WTC11 (cell line): ENCODE results near the gene CNOT6. TPM values are rescaled to one million over a fixed set of nuclear protein-coding genes. Genes with fewer than 3 reads are reported as not detected.

ENCODE experiments used
- ATAC-seq: fragments of 200-7000 bp; cut with Tn5 transposase; 2 replicates; pipeline ENCODE4 v1.10.0; 2021; ENCODE audit warnings: mild to moderate bottlenecking, moderate library complexity
- CTCF ChIA-PET: fragments of 300-600 bp; sonication (Branson Sonifier 250); formaldehyde crosslinking; loops from one replicate; lab custom pipeline; 2021; ENCODE audit warnings: antibody characterized with exemption; lab: Charles Lee
- POLR2A ChIA-PET: fragments of 350-600 bp; sonication (Branson Sonifier 250); formaldehyde crosslinking; loops from one replicate; lab custom pipeline; 2021; ENCODE audit warnings: antibody characterized with exemption; lab: Charles Lee
- DNase-seq: peaks from one replicate; pipeline ENCODE4 v3.0.0; 2021; ENCODE audit warnings: low spot score
- H3K27ac Mint-ChIP-seq: 2 replicates; pipeline ENCODE4 v1.8.0; 2021; ENCODE audit warnings: mixed read lengths
- H3K27me3 Mint-ChIP-seq: 2 replicates; pipeline ENCODE4 v1.8.0; 2021; ENCODE audit warnings: low read depth, mild to moderate bottlenecking, moderate library complexity, mixed read lengths
- H3K36me3 Mint-ChIP-seq: 2 replicates; pipeline ENCODE4 v1.8.0; 2021; ENCODE audit warnings: mixed read lengths
- H3K4me1 Mint-ChIP-seq: 2 replicates; pipeline ENCODE4 v1.8.0; 2022; ENCODE audit warnings: mixed read lengths
- H3K4me3 Mint-ChIP-seq: 2 replicates; pipeline ENCODE4 v1.8.0; 2021; ENCODE audit warnings: mild to moderate bottlenecking, moderate library complexity, mixed read lengths
- H3K9me3 Mint-ChIP-seq: 2 replicates; pipeline ENCODE4 v1.8.0; 2021; ENCODE audit warnings: mixed read lengths
- CREM ChIP-seq: sonication (generic); formaldehyde crosslinking; IDR thresholded peaks from 2 replicates; pipeline ENCODE4 v1.8.1; 2022; ENCODE audit warnings: mild to moderate bottlenecking, missing genetic modification reagents, moderate library complexity
- FOXK1 ChIP-seq: sonication (generic); formaldehyde crosslinking; IDR thresholded peaks from 2 replicates; pipeline ENCODE4 v1.8.0; 2022; ENCODE audit warnings: mild to moderate bottlenecking, moderate library complexity, missing genetic modification reagents
- MXD4 ChIP-seq: fragments of 250-450 bp; sonication (Bioruptor Pico); IDR thresholded peaks from 2 replicates; pipeline ENCODE4 v1.8.0; 2021; ENCODE audit warnings: mild to moderate bottlenecking, moderate library complexity, borderline replicate concordance
- MYBL2 ChIP-seq: sonication (generic); formaldehyde crosslinking; IDR thresholded peaks from 2 replicates; pipeline ENCODE4 v1.8.1; 2023; ENCODE audit warnings: mild to moderate bottlenecking, moderate library complexity, missing genetic modification reagents
- RELA ChIP-seq: sonication (generic); formaldehyde crosslinking; IDR thresholded peaks from 2 replicates; pipeline ENCODE4 v1.8.1; 2022; ENCODE audit warnings: missing genetic modification reagents, mild to moderate bottlenecking, borderline replicate concordance
- RORB ChIP-seq: fragments of 250-450 bp; sonication (Bioruptor Pico); IDR thresholded peaks from 2 replicates; pipeline ENCODE4 v1.9.0; 2021; ENCODE audit warnings: mild to moderate bottlenecking
- SOX15 ChIP-seq: fragments of 250-450 bp; sonication (Bioruptor Pico); IDR thresholded peaks from 2 replicates; pipeline ENCODE4 v1.9.0; 2021; ENCODE audit warnings: mild to moderate bottlenecking
- TEAD4 ChIP-seq: sonication (generic); formaldehyde crosslinking; IDR thresholded peaks from 2 replicates; pipeline ENCODE4 v1.8.0; 2022; ENCODE audit warnings: mild to moderate bottlenecking, missing genetic modification reagents
- ZNF396 ChIP-seq: fragments of 250-450 bp; sonication (Bioruptor Pico); IDR thresholded peaks from 2 replicates; pipeline ENCODE4 v1.8.0; 2021; ENCODE audit warnings: mild to moderate bottlenecking, moderate library complexity, borderline replicate concordance
- total RNA-seq: library from RNA; stranded (reverse); gene quantifications from 3 replicates; pipeline ENCODE4 v1.2.3, GENCODE V29; 2021
- TF ChIP-seq, protein P1 (sequence below): sonication (generic); formaldehyde crosslinking; IDR thresholded peaks from 2 replicates; pipeline ENCODE4 v1.8.1; 2023; ENCODE audit warnings: mild to moderate bottlenecking, missing genetic modification reagents
- TF ChIP-seq, protein P2 (sequence below): sonication (generic); formaldehyde crosslinking; IDR thresholded peaks from 2 replicates; pipeline ENCODE4 v1.8.1; 2023; ENCODE audit warnings: mild to moderate bottlenecking, missing genetic modification reagents, borderline replicate concordance
- TF ChIP-seq, protein P3 (sequence below): sonication (generic); formaldehyde crosslinking; IDR thresholded peaks from 2 replicates; pipeline ENCODE4 v1.8.1; 2023; ENCODE audit warnings: mild to moderate bottlenecking, missing genetic modification reagents, moderate library complexity
- TF ChIP-seq, protein P4 (sequence below): sonication (generic); formaldehyde crosslinking; conservative IDR thresholded peaks from 2 replicates; pipeline ENCODE4 v1.8.1; 2023; ENCODE audit warnings: mild to moderate bottlenecking, low read depth, missing genetic modification reagents, moderate library complexity
- TF ChIP-seq, protein P5 (sequence below): fragments of 250-450 bp; sonication (Bioruptor Pico); IDR thresholded peaks from 2 replicates; pipeline ENCODE4 v1.9.0; 2021; ENCODE audit warnings: mild to moderate bottlenecking

CNOT6 gene
- total RNA-seq, 1 experiment from 2014 or later, result 41.0 TPM

DNA sequence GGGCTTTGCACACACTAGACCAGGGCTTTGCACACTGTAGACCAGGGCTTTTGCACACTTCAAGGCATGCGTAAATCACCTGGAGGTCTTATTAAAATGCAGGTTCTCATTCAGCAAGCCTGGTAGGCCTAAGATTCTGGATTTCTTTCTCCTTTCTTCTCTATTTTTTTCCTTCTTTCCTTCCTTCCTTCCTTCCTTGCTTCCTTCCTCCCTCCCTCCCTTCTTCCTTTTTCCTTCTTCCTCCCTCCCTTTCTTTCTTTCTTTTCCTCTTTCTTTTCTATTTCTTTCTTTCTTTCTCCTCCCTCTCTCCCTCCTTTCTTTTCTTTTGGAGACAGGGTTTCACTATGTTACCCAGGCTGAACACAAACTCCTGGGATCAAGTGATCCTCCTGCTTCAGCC, 24.3 kb upstream of the CNOT6 start:
- ChIA-PET POLR2A (no interaction called here), CTCF (interaction anchor here (1.2 to 6.1 kb wide), 11 partner anchors 9 to 260 kb away, joined by 3 to 47 read pairs (median 14); partner anchors contain the start of gene MAPK9)
- Mint-ChIP-seq H3K4me1 (peaks cover 8% of the 10 kb centered on the region), H3K4me3 (no peak overlapping the region), H3K36me3 (no peaks in the 10 kb centered on the region), H3K9me3 (no peaks in the 10 kb centered on the region), H3K27ac (no peak overlapping the region), H3K27me3 (peaks cover 2% of the 10 kb centered on the region; the same call in 1 of the 2 replicates)
- DNase-seq (no peak), ATAC-seq (no peak)
- TF ChIP-seq RORB (CRISPR knock-in tag) (no peak), MXD4 (CRISPR knock-in tag) (no peak), CREM (CRISPR knock-in tag) (no peak), ZNF396 (no peak), SOX15 (CRISPR knock-in tag) (no peak), MYBL2 (no peak), RELA (no peak)
- TF ChIP-seq, protein P1, sequence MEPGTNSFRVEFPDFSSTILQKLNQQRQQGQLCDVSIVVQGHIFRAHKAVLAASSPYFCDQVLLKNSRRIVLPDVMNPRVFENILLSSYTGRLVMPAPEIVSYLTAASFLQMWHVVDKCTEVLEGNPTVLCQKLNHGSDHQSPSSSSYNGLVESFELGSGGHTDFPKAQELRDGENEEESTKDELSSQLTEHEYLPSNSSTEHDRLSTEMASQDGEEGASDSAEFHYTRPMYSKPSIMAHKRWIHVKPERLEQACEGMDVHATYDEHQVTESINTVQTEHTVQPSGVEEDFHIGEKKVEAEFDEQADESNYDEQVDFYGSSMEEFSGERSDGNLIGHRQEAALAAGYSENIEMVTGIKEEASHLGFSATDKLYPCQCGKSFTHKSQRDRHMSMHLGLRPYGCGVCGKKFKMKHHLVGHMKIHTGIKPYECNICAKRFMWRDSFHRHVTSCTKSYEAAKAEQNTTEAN (CRISPR knock-in tag), result no peak
- TF ChIP-seq, protein P2, sequence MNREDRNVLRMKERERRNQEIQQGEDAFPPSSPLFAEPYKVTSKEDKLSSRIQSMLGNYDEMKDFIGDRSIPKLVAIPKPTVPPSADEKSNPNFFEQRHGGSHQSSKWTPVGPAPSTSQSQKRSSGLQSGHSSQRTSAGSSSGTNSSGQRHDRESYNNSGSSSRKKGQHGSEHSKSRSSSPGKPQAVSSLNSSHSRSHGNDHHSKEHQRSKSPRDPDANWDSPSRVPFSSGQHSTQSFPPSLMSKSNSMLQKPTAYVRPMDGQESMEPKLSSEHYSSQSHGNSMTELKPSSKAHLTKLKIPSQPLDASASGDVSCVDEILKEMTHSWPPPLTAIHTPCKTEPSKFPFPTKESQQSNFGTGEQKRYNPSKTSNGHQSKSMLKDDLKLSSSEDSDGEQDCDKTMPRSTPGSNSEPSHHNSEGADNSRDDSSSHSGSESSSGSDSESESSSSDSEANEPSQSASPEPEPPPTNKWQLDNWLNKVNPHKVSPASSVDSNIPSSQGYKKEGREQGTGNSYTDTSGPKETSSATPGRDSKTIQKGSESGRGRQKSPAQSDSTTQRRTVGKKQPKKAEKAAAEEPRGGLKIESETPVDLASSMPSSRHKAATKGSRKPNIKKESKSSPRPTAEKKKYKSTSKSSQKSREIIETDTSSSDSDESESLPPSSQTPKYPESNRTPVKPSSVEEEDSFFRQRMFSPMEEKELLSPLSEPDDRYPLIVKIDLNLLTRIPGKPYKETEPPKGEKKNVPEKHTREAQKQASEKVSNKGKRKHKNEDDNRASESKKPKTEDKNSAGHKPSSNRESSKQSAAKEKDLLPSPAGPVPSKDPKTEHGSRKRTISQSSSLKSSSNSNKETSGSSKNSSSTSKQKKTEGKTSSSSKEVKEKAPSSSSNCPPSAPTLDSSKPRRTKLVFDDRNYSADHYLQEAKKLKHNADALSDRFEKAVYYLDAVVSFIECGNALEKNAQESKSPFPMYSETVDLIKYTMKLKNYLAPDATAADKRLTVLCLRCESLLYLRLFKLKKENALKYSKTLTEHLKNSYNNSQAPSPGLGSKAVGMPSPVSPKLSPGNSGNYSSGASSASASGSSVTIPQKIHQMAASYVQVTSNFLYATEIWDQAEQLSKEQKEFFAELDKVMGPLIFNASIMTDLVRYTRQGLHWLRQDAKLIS (CRISPR knock-in tag), result no peak
- TF ChIP-seq, protein P3, sequence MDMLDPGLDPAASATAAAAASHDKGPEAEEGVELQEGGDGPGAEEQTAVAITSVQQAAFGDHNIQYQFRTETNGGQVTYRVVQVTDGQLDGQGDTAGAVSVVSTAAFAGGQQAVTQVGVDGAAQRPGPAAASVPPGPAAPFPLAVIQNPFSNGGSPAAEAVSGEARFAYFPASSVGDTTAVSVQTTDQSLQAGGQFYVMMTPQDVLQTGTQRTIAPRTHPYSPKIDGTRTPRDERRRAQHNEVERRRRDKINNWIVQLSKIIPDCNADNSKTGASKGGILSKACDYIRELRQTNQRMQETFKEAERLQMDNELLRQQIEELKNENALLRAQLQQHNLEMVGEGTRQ (CRISPR knock-in tag), result no peak
- TF ChIP-seq, protein P4, sequence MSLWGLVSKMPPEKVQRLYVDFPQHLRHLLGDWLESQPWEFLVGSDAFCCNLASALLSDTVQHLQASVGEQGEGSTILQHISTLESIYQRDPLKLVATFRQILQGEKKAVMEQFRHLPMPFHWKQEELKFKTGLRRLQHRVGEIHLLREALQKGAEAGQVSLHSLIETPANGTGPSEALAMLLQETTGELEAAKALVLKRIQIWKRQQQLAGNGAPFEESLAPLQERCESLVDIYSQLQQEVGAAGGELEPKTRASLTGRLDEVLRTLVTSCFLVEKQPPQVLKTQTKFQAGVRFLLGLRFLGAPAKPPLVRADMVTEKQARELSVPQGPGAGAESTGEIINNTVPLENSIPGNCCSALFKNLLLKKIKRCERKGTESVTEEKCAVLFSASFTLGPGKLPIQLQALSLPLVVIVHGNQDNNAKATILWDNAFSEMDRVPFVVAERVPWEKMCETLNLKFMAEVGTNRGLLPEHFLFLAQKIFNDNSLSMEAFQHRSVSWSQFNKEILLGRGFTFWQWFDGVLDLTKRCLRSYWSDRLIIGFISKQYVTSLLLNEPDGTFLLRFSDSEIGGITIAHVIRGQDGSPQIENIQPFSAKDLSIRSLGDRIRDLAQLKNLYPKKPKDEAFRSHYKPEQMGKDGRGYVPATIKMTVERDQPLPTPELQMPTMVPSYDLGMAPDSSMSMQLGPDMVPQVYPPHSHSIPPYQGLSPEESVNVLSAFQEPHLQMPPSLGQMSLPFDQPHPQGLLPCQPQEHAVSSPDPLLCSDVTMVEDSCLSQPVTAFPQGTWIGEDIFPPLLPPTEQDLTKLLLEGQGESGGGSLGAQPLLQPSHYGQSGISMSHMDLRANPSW (CRISPR knock-in tag), result no peak

DNA sequence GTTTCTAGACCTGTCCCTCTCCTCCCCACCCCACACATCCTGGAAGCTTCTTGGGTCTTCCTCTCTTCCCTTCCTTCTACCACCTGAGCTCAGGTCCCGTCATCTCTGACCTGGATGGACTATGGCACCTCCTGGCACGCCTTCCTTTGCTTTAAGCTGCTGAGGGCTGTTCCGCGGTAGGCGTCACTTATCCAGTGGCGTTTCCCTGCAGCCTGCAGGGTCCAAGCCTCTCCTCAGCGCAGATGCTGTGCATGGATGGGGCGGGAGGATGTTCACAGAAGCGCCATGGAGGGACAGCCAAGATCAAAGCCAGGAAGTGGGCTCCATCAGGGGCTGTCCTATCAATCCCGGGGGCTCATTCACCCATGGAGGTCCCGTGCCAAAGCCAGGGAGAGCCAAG, 23.8 kb upstream of the CNOT6 start:
- no peak overlapping the region for H3K4me3 Mint-ChIP-seq
- H3K4me1 Mint-ChIP-seq, result peaks cover 8% of the 10 kb centered on the region
- ATAC-seq (no peak), DNase-seq (no peak)
- peaks cover 2% of the 10 kb centered on the region; the same call in 1 of the 2 replicates for H3K27me3 Mint-ChIP-seq
- H3K36me3 Mint-ChIP-seq, result no peaks in the 10 kb centered on the region
- ChIA-PET POLR2A (no interaction called here), CTCF (interaction anchor here (1.0 to 6.1 kb wide), 17 partner anchors 9 to 269 kb away, joined by 3 to 47 read pairs (median 8); partner anchors contain the start of gene MAPK9)
- H3K27ac Mint-ChIP-seq, result no peak overlapping the region
- no peaks in the 10 kb centered on the region for H3K9me3 Mint-ChIP-seq
- TF ChIP-seq, protein P5, sequence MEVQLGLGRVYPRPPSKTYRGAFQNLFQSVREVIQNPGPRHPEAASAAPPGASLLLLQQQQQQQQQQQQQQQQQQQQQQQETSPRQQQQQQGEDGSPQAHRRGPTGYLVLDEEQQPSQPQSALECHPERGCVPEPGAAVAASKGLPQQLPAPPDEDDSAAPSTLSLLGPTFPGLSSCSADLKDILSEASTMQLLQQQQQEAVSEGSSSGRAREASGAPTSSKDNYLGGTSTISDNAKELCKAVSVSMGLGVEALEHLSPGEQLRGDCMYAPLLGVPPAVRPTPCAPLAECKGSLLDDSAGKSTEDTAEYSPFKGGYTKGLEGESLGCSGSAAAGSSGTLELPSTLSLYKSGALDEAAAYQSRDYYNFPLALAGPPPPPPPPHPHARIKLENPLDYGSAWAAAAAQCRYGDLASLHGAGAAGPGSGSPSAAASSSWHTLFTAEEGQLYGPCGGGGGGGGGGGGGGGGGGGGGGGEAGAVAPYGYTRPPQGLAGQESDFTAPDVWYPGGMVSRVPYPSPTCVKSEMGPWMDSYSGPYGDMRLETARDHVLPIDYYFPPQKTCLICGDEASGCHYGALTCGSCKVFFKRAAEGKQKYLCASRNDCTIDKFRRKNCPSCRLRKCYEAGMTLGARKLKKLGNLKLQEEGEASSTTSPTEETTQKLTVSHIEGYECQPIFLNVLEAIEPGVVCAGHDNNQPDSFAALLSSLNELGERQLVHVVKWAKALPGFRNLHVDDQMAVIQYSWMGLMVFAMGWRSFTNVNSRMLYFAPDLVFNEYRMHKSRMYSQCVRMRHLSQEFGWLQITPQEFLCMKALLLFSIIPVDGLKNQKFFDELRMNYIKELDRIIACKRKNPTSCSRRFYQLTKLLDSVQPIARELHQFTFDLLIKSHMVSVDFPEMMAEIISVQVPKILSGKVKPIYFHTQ (CRISPR knock-in tag), result no peak
- TF ChIP-seq, protein P4 (CRISPR knock-in tag), result no peak
- TF ChIP-seq, protein P2 (CRISPR knock-in tag), result no peak
- TF ChIP-seq TEAD4 (CRISPR knock-in tag), result no peak
- no peak for TF ChIP-seq FOXK1 (CRISPR knock-in tag)
